Renal cortex interstitium (tissue), 11 donors: ENCODE results near the gene LIN7C. TPM values are rescaled to one million over a fixed set of nuclear protein-coding genes. Genes with fewer than 3 reads are reported as not detected.

Source experiments
- DNase-seq, 11 donors: peaks; one replicate each; pipeline ENCODE4 v3.0.0-alpha.2; 2013; ENCODE audit warnings: low read depth in 9 of 11, low spot score in 4 of 11; ENCODE audit errors: extremely low read depth in 1 of 11
- polyA plus RNA-seq, 3 donors: library from polyadenylated mRNA; unstranded; fragments of 120-200 nt; gene quantifications; one replicate each; pipeline ENCODE4 v1.2.1, GENCODE V29; 2013; ENCODE audit not compliant: insufficient read length in 3 of 3

LIN7C gene
- polyA plus RNA-seq, 3 donors = 19.3 to 27.0 (median 27.0) TPM

DNA sequence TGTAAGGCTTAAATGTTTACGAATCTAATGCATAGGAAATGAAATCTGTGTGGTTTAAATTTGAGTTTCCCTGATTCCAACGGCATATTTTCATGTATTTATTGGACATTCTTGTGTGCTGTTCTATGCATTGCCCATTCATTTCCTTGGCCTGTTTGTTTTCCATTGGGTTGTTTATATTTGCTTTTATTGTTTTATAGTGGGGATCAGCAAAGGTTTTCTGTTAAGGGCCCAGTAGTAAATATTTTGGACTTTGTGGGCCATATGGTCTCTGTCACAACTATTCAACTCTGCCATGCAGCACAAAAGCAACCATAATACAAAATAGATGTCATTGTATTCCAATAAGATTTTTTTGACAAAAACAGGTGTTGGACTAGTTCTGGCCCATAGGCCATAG, 28.7 kb downstream of the LIN7C start:
- no peak for DNase-seq

DNA sequence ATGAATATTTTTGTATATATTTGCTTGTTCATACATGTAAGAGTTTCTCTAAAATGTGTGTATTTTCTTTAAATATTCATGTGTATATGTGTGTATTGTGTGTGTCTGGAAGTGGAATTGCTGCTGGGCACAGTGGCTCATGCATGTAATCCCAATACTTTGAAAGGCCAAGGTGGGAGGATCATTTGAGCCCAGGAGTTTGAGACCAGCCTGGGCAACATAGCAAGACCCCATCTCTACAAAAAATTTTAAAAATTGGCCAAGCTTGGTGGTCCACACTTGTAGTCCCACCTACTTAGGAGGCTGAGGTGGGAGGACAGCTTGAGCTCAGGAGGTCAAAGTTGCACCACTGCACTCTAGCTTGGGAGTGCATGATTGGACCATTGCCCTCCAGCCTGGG, 29.3 kb downstream of the LIN7C start:
- no peak for DNase-seq

DNA sequence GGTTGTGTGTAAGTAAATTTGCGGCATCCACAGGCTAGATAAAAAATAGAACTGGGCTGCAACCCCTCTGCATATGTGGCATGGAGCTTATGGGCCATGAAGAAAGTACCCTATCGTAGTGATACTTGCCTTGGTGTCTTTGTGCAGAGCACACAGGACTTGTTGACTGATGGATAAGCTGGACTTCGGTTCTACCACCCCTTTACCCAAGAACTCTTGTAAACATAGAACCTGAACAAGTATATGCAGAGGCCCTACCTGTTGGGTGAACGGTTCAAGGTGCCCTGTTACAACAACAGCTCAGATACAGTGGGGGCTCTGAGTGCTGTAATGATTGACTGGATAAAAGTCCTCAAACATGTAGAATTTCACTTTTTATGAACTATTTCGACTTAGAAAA, 30.9 kb downstream of the LIN7C start:
- no peak for DNase-seq

DNA sequence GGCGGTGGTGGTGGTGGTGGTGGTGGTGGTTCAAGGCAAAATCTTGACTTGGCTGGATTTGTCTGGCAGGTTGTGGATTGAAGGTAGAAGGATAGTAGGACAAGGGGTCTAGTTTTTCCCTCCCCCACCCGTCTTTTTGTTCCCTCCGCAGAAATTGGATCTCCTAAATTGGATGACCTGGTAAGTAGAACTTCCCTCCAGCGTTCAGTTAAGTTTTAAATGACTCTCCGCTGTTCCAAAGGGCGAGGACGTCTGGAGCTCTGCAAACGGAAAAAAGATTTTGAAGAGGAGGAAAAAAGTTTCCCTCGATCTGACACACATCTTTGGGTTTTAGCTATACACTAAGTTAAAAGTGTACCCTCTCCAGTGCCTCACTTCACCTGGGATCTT, 33.6 kb downstream of the LIN7C start:
- DNase-seq = peak in 1 of 11 donors; percentile 40

DNA sequence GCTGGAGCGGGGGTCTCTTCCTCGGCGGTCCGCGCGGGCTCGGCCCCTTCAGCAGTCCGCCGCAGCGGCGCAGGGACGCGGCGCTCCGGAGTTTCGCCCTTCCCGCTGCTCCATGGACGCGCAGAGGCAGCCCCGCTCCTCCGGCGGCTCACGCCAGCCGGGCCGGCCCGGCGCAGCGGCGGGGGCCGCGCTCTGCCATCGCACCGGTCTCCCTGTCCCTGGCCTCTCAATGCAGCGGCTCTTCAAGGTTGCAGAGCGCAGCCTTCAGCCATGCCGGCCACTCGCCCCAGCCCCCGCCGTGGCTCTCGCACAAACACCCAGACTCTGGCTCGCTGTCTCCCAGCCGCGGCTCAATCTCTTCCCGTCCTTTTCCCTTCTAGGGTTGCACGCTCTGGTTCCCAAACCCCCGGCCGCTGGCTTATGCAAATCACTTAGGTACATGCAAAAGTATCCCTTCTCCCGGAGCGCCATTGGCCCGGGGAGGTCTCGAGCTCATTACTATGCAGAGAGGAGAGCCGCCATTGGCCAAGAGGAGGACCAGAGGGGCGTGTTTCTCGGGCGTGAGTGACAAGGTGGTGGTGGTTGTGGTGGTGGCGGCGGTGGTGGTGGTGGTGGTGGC, 34.1 kb downstream of the LIN7C start, which contains the start of gene LGR4:
Gene LGR4 (minus strand): TSS at position 393 of the 619 bp plus-strand sequence. CDS start 488 bp downstream, outside the sequence.
- peak; percentile 84 to 96 (median 89) for DNase-seq

DNA sequence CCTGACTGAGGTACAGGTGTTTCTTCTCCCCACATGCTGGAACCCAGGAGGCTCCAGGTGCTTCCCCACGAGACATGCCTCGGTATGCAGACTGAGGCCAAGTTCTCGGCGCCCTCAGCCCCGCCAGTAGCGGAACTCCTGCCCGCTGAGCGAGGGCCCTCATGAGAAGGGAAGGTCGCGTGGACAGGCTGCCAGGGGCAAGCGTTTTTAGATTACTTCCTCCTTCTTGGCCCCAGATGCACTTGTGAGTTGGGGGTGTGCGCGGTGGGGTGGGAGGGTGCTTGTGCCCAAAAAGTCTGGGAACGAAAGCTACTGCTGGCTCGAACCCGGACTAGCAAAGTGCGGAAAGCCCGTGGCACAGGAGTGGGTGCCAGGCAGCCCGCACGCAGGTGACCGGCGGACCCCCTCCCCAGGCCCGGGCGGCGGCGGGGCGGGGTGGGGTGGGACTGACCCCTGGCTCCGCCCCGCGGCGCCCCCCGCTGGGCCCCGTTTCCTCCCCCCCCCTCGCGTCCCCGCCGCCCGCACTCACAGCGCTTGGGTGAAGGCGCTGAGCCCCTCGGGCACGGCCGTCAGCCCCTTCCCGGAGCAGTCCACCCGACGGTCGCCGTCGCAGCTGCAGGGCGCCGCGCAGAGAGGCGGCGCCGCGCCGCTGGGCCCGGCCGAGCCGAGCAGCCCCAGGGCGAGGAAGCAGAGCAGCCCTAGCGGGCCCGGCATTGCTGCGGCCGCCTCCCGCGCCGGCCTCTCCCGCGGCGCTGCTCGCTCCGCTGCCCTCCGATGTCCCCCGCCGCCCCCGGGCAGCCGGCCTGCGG, 34.8 kb downstream of the LIN7C start:
- DNase-seq = peak in 1 of 11 donors; percentile 36

DNA sequence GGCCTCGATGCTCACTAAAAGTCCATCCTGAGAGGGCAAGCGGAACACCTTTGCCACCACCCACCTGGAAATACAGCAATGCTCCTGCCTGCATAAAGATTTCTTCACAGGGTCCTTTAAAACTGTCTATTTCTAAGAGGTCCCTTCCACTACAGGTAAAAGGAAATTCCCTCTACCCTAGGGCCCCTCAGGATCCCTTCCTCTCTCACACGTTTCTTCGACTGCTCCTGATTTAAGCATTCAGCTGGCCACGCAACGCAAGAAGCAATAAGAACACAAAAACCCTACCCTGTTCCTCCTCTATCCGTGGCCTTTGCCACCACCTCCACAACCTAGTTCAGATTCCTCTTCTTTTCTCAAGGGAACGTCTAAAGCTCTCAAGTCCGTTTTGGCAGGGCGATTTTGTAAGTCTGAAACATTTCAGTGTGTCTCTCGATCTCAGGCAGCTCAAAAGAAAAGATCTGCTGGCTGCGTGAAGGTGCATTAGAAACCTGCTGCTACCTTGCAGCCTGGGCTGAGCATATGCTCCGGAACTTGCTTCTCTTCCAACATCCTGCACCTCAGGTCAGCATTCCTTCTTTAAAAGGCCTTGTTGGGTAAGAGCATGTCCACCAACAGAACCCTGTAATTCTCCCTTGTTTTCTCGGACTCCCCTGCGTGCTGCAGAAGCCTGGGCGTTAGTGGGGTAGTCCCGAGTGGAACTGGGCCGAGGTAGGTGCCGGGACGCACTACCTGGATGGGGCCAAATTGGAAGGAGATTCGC, 35.6 kb downstream of the LIN7C start:
- no peak for DNase-seq

DNA sequence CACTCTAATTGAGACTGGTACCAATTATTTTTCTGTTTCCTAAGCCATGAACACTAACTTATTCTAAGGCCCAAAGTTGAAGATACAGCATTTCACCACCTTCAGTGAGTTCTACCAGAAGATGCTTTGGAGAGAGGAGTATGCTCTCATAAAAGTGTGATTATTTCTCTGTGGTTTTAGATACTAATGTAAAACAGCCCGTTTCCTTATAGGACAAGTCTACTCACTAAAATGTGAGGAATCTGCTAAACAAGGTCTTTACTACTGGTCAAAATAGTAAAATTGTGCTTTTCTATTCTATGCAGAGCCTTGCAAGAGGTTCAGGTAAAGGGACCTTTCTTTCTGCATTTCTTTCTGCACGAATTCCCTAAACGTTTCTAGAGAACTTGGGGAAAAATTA, 36.4 kb downstream of the LIN7C start:
- no peak for DNase-seq

DNA sequence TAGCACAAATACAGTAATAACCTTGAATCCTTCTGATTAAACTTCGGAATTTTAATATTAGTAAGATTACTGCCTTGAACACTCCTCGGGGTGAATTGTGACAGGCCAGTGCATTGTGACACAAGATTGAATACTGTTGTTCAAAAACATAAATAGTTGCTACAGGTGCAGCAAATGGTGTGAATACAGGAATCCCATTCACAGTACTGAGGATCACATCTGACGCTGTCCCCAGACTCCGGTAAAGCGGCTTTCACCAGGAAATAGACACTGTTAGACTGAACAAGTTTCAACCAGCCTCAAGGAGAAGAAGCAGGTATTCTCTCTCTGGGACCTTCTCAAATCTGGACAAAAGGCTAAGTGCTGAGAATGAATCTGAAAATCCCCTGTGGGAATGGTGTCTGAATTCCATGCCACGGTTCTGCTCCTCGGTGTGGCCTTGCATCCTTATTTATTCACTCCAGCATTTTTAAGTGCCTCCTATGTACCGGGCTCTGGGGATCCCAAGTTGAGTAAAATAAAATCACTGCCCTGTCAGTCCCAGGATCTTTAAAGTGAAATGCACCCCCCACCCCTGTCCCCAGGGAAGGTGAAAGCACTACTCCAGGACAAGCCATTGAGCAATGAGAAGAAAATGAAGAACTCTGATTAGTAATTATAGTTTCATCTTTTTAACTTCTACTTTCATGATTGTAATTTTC, 37.4 kb downstream of the LIN7C start:
- DNase-seq = no peak

DNA sequence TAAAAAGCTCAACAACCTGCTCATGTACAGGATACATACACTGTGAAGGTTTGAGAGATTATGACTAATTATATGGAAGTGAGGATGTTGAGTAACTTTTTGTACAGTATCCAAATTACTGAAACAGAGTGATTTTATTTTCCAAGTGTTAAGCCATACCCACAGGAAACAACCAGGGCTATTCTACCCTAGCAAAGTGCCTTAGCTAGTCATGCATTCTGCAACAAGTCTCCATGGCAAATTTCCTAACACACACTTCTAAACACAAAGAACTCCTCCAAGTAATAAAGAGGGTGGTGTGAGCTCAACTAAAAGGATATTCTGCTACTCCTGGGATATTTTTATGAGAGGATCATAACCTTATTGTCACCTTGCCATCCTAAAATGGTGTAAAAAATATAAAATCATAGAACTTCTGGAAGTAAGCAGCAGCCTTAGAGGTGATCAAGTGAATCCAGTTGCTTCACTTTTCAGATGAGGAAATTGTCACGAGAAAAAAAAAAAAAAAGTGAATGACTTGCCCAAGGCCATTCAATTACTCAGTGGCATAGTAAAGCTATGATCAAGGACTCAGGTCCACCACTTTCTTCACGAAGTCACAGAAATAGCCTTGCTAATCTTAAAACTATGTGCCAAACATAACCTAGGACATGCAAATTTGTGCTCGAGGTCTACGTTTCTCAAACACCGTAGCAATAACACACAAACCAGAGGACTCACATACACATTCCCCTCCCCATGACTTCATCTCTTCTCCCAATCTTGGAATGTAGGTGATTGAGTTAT, 38.2 kb downstream of the LIN7C start:
- peak in 1 of 11 donors; percentile 37 for DNase-seq

DNA sequence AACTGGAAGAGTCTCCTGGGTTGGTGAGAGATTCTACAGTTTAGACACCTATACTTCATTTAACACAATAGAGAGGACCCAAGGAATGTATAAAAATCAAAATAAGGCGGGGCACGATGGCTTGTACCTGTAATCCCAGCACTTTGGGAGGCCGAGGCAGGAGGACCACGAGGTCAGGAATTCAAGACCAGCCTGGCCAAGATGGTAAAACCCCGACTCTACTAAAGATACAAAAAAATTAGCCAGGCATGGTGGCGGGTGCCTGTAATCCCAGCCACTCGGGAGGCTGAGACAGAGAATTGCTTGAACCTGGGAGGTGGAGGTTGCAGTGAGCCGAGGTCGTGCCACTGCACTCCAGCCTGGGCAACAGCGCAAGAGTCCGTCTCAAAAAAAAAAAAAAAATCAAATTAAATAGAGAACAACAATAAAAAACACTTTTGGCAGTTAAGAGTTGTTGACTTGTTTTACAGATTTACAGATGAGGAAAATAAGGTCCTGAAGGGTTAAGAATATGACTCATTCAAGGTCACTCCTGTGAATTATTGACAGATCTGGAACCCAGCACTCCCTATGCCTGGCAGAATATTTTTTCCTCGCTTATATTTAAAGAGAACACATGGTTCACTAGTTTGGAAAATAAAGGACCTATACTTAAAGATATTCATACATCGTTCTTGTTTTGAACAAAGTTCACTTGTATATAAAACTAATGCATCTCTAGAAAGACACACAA, 39.2 kb downstream of the LIN7C start:
- no peak for DNase-seq

DNA sequence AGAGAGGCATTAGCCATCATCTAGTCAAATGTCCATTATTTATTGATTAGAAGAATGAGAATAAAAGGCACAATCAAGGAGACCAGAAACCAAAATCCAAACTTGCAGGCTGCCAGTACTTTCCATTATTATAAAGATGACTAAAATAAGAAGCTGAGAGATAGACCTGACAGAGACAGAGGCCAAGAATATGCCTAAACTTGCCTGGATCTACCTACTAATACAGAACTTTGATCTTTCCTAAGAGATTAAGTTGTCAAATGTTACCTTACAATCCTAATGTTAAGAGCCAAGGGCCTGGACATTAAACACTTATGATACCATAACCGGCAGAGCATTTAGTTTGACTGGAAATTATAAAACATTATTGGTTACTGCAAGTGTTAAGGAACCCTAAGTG, 40.2 kb downstream of the LIN7C start:
- DNase-seq = no peak

DNA sequence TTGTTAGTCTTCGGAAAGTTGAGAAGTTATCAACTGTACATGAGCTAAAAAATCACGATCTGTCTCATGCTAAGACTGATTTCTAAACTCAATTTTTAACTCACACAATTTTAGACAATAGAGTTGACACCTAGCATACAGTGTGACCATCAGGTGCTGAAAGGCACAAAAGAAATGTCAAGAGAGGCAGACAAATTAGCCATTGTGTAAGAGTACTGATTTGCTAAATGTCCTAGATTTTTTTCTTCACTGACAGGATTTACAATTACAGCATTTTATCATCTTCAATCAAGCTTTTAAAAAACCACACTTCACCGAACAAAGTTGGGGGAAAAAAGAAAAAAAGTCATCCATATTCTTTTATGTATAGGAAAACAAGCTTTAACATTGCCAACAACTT, 40.9 kb downstream of the LIN7C start:
- DNase-seq = no peak

DNA sequence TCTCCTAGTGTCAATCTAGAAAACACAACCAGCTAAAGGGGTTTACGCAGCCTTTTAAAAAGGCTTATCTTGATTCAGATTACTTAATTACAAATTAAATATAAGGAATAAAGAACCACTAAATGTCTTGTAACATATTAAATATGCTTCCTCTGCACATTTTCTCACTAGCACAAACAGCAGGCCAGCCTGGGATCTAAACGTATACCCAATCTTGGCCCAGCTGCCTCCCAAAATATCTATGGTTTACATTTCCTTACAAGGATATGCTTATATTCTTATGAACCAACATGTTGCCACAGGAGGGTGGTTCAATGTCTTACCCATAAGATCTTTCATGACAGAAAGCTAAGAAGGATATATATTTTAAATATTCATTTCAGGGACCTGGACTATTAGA, 41.7 kb downstream of the LIN7C start:
- no peak for DNase-seq

DNA sequence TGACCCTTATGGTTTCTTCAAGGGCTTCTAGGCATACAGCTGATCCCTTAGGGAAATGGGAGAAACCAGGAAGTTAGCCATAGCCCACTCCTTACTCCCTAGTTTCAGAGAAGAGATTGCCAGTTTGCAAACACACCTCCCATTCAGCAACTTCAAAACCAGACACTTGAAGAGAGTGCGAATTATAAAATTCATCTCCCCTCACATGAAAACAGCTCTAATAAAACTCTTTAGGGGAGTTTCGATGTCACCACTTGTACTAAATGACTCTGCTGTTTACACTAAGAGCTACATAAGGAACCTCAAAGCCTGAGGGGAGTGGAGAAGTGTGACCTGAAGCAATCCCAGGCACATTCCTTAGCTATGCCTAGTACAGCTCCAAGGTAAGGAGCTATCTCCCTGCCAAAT, 42.3 kb downstream of the LIN7C start:
- no peak for DNase-seq

DNA sequence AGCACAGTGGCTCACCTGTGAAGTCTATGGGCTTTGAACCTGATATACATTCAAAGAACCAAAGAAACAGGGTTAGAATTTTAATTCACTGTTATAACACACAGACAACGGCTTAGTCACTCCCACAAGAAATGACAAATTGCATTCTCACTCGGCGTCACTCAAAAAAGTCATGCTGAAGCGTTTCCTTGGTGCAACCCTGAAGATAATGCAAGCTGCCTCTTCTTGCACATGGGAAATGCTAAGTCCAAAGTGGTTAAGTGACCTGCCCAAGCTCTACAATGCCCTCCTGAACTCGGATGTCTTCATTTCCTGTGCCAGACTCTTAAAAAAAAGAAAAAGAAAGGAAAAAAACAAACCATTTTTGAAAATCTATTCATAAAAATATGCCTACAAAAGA, 44.0 kb downstream of the LIN7C start:
- no peak for DNase-seq

DNA sequence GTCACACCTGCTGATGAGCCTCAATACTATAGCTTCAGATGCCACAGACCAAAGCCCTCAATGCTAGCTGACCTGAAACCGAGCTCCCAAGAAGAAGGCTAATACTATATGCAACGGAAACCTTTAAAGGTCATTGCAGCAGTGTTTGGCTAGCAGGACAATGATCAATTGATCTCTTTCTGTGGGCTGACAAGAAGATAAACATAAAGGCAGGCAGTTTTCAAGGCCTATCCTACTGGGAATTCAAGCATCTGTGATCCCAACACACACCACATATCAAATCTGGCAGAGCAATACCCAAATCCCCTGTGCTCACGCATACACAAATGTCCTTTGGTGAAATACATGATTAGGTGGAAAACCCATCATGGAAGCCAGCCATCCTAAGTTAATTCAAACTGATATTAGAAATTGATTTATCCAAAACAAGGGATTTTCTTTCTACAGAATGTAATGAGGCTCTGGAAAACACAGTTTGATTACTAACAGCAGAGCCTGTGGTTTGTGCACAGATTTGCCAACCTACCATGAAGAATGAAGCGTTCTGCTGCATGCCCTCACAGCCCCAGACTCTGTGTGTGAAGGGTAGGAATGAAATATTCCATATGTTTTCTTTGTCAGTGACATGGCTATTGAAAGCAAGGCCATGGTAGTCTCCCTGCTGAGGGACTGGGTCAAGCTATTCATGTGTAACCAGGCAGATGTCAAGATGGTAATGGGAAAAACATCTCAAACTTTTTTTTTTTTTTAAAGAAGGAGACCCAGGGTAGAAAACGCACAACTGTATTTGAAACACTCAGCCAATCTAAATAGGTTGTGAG, 46.2 kb downstream of the LIN7C start:
- no peak for DNase-seq
